ENCODE data around the gene CBFA2T3. TPM values are rescaled to one million over a fixed set of nuclear protein-coding genes. Genes with fewer than 3 reads are reported as not detected.

CBFA2T3 gene
- total and polyA plus RNA-seq, 2 of the 8 experiments (the other 6 are each of a cell fraction or from before 2014, with no cell fraction given): 0.51 to 1.3 TPM

GRCh38 chr16:88912556-88912955, 64.5 kb downstream of the CBFA2T3 start:
- H2BK12ac ChIP-seq (ENCODE audit: low read depth, low read length): no peak overlapping the region; the same call in 1 of the 2 replicates
- POLR2A ChIA-PET (ENCODE audit: partially characterized antibody): no interaction called here
- no peak overlapping the region for H3K4me3 ChIP-seq (ENCODE audit: extremely low read depth in 1 of 4, insufficient read depth in 2 of 4, low read depth in 3 of 4, low read length in 4 of 4)
- no peak overlapping the region for H3K23ac ChIP-seq (ENCODE audit: insufficient read length)
- H3K9me3 ChIP-seq (ENCODE audit: insufficient read depth in 2 of 2, low read depth in 1 of 2, low read length in 1 of 2): no peaks in the 10 kb centered on the region; a peak in 1 of 4 replicates
- H4K5ac ChIP-seq (ENCODE audit: insufficient read length, low read depth, low read length): no peak overlapping the region
- no peak overlapping the region for H4K8ac ChIP-seq (ENCODE audit: extremely low read depth, insufficient read depth, low read length)
- H2BK20ac ChIP-seq (ENCODE audit: low read length): no peak overlapping the region
- H4K20me1 ChIP-seq (replicated peaks in 1 of 2; ENCODE audit: control insufficient read depth in 1 of 2, insufficient read depth in 2 of 2, low read length in 2 of 2): peaks cover 0 to 11% of the 10 kb centered on the region in 2 experiments
- peaks cover 0 to 4% (median 0%) of the 10 kb centered on the region in 4 experiments; a peak in 3 of 7 replicates for H3K4me1 ChIP-seq (replicated peaks in 1 of 4; ENCODE audit: control insufficient read depth in 3 of 4, insufficient read depth in 4 of 4, low read length in 3 of 4)
- H2BK5ac ChIP-seq (ENCODE audit: low read depth, low read length): no peak overlapping the region
- H3K14ac ChIP-seq (ENCODE audit: insufficient read length): no peak overlapping the region
- H2AFZ ChIP-seq (ENCODE audit: low read length): no peak overlapping the region
- no peaks in the 10 kb centered on the region; the same call in none of the 2 replicates for H3K79me1 ChIP-seq (ENCODE audit: low read depth, low read length)
- CTCF ChIA-PET (ENCODE audit: partially characterized antibody): interaction anchor here (0.6 to 1.3 kb wide), 2 partner anchors 23 to 683 kb away, joined by 3 to 4 read pairs; no protein-coding TSS in a partner anchor
- 88% methylated on average over 15 of the region's 15 CpGs; no CpG with 5 or more reads in 1 of the 2 experiments for WGBS, 2 experiments (ENCODE audit: extremely low coverage in 1 of 2, insufficient coverage in 1 of 2, insufficient read length in 1 of 2, insufficient replicate concordance in 2 of 2, low coverage in 1 of 2, low lambda C conversion rate in 2 of 2, missing lambda C conversion rate in 1 of 2)
- H2BK15ac ChIP-seq (ENCODE audit: low read length): no peak overlapping the region
- no peak for FAIRE-seq
- H2BK120ac ChIP-seq (replicated peaks; ENCODE audit: low read depth, low read length): no peak overlapping the region
- no peak overlapping the region for H3K18ac ChIP-seq (ENCODE audit: extremely low read depth, low read length)
- no peak overlapping the region for H3K56ac ChIP-seq (replicated peaks; ENCODE audit: insufficient read length, low read depth, low read length)
- H3K27ac ChIP-seq (ENCODE audit: low read depth, low read length): no peak overlapping the region
- H4K91ac ChIP-seq (replicated peaks; ENCODE audit: insufficient read length, low read length): peak overlapping the region; percentile 47
- no peak overlapping the region for H2AK5ac ChIP-seq (ENCODE audit: low read depth, low read length)
- DNase-seq (ENCODE audit: low read depth in 1 of 2, low spot score in 2 of 2): no peak
- H3K36me3 ChIP-seq (ENCODE audit: control insufficient read depth in 2 of 4, insufficient read depth in 4 of 4, low read length in 3 of 4): no peaks in the 10 kb centered on the region
- no peak overlapping the region for H3K4me2 ChIP-seq (ENCODE audit: insufficient read depth in 1 of 2, low read depth in 2 of 2, low read length in 2 of 2)
- no peaks in the 10 kb centered on the region for H3K27me3 ChIP-seq (replicated peaks in 1 of 4; ENCODE audit: control insufficient read depth in 3 of 4, extremely low read depth in 1 of 4, insufficient read depth in 3 of 4, low read length in 3 of 4)
- H3K9ac ChIP-seq (replicated peaks in 1 of 4; ENCODE audit: extremely low read depth in 1 of 4, low read depth in 3 of 4, low read length in 3 of 4): no peak overlapping the region
- no peaks in the 10 kb centered on the region; the same call in 1 of the 2 replicates for H3K23me2 ChIP-seq (ENCODE audit: low read depth, low read length)
- no peaks in the 10 kb centered on the region for H3K79me2 ChIP-seq (ENCODE audit: control insufficient read depth in 1 of 2, insufficient read depth in 2 of 2, low read length in 2 of 2)
- H3K4ac ChIP-seq (replicated peaks; ENCODE audit: insufficient read length, low read depth, low read length): no peak overlapping the region
- TF ChIP-seq CHD2 (IDR thresholded peaks at IDR 0.05; ENCODE audit: low read length) (no peak), SP2 (IDR thresholded peaks at IDR 0.05; ENCODE audit: low read length) (no peak), SUZ12 (IDR thresholded peaks at IDR 0.05; ENCODE audit: low read length) (no peak), ATF2 (IDR thresholded peaks at IDR 0.05; ENCODE audit: low read length) (no peak), SIRT6 (IDR thresholded peaks at IDR 0.05; ENCODE audit: low read length) (no peak), EGR1 (IDR thresholded peaks at IDR 0.05; ENCODE audit: borderline replicate concordance, low read depth, low read length) (no peak), RXRA (IDR thresholded peaks at IDR 0.05; ENCODE audit: insufficient read depth, low read depth, low read length) (no peak), CEBPB (IDR thresholded peaks at IDR 0.05; ENCODE audit: low read depth, low read length) (no peak), CTCF (IDR thresholded peaks at IDR 0.05; ENCODE audit: control extremely low read depth in 1 of 3, insufficient read depth in 1 of 3, low read depth in 1 of 3, low read length in 3 of 3) (no peak), YY1 (IDR thresholded peaks at IDR 0.05; ENCODE audit: low read depth, low read length) (no peak), RBBP5 (IDR thresholded peaks at IDR 0.05; ENCODE audit: borderline replicate concordance, low read depth, low read length) (no peak)
